BJ (cell line): ENCODE data around the gene RYR3. TPM values are rescaled to one million over a fixed set of nuclear protein-coding genes. Genes with fewer than 3 reads are reported as not detected.

Source experiments
- CTCF ChIA-PET: fragments of 350-600 bp; formaldehyde crosslinking; extraction: SDS; loops from one replicate; lab custom pipeline; 2021; ENCODE audit warnings: antibody characterized with exemption, inconsistent platforms; lab: Yijun Ruan, JAX
- POLR2A ChIA-PET: fragments of 300-600 bp; sonication (Branson Sonifier 250); formaldehyde crosslinking; extraction: SDS; loops from one replicate; lab custom pipeline; 2021; ENCODE audit warnings: antibody characterized with exemption; lab: Charles Lee
- DNase-seq: peaks from one replicate; pipeline ENCODE4 v3.0.0-alpha.2; 2011; ENCODE audit warnings: low read depth
- H3K27me3 ChIP-seq: 2 replicates; pipeline ENCODE4 v1.6.0; 2011; ENCODE audit warnings: low read length; ENCODE audit not compliant: control insufficient read depth, insufficient read depth
- H3K36me3 ChIP-seq: 2 replicates; pipeline ENCODE4 v1.5.1; 2011; ENCODE audit warnings: low read length; ENCODE audit not compliant: control insufficient read depth, insufficient read depth
- H3K4me3 ChIP-seq: 2 replicates; pipeline ENCODE4 v1.5.1; 2011; ENCODE audit warnings: low read depth, mild to moderate bottlenecking, control low read depth, low read length
- polyA plus RNA-seq: library from polyadenylated mRNA; depleted of rRNA; stranded (reverse); fragments of >200 nt; gene quantifications from 2 replicates; pipeline ENCODE4 v1.2.3, GENCODE V29; 2011
- TF ChIP-seq, protein P1 (sequence below): IDR thresholded peaks from 2 replicates; pipeline ENCODE4 v1.5.1; 2011; ENCODE audit warnings: low read depth, mild to moderate bottlenecking, control low read depth, inconsistent platforms, low read length, moderate library complexity; ENCODE audit not compliant: insufficient read depth

Gene RYR3
- polyA plus RNA-seq, 1 experiment = not detected

DNA sequence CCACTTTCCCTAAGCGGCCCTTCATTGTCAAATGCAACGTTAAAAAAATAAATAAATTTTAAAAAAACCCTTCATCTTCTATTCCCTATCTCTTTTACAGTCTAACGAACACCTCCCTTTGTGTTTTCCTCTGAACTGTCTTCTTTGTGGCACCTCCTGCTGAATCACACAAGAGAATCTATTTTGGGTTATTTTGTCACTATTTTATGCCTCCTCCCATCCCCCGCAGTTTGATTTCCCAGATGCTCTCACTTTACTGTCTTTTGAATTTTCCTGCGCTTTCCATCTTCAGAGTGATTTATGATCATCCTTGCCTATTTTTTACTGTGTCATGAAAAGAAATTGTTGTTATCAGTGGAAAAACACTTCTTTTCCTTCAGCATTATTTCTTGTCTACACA, 32.5 kb downstream of the RYR3 start:
- Histone ChIP-seq H3K4me3 (no peak overlapping the region), H3K36me3 (no peaks in the 10 kb centered on the region), H3K27me3 (no peaks in the 10 kb centered on the region)
- POLR2A ChIA-PET = no interaction called here
- no peak for DNase-seq
- TF ChIP-seq, protein P1, sequence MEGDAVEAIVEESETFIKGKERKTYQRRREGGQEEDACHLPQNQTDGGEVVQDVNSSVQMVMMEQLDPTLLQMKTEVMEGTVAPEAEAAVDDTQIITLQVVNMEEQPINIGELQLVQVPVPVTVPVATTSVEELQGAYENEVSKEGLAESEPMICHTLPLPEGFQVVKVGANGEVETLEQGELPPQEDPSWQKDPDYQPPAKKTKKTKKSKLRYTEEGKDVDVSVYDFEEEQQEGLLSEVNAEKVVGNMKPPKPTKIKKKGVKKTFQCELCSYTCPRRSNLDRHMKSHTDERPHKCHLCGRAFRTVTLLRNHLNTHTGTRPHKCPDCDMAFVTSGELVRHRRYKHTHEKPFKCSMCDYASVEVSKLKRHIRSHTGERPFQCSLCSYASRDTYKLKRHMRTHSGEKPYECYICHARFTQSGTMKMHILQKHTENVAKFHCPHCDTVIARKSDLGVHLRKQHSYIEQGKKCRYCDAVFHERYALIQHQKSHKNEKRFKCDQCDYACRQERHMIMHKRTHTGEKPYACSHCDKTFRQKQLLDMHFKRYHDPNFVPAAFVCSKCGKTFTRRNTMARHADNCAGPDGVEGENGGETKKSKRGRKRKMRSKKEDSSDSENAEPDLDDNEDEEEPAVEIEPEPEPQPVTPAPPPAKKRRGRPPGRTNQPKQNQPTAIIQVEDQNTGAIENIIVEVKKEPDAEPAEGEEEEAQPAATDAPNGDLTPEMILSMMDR = no peak
- CTCF ChIA-PET = no interaction called here

DNA sequence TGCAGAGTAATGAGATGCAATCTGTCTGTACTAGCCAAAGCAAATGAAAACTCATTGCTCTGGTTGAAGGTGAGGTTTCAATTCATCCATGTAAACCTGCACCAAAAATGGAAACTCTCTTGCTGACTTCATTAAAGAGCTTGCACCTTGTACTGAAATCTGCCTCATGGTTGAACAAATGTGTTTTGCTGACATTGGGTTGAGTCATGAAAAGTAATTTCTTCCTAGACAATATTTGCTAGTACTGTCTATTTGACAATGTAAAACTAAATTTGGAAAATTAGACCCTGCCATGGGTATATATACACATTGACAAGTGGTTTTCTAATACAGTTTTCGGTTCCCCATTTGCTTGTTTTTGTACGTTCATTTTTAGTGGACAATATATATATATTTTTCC, 33.3 kb downstream of the RYR3 start:
- DNase-seq = no peak
- TF ChIP-seq, protein P1 = no peak
- CTCF ChIA-PET = no interaction called here
- Histone ChIP-seq H3K27me3 (no peaks in the 10 kb centered on the region), H3K4me3 (no peak overlapping the region), H3K36me3 (no peaks in the 10 kb centered on the region)
- POLR2A ChIA-PET = no interaction called here

DNA sequence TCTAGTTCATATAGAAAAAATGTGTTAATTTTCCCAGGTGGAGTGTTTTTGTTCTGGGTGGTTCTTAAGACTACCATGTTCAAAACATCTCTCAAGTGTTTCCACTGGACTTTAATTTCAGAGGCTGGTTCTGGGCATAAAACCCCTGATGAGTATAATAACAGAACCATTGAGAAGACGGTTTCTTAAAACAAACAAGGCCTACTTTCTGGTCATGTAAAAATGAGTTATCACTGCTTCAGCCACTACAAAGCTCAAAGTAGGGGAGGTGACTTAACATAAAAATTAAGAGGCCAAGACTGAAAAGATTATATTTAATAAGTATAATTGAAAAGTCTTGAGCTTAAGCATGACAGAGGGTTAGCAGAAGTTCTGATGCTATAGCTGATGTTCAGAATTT, 33.8 kb downstream of the RYR3 start:
- POLR2A ChIA-PET = no interaction called here
- no peak overlapping the region for H3K4me3 ChIP-seq
- no peaks in the 10 kb centered on the region for H3K27me3 ChIP-seq
- CTCF ChIA-PET = no interaction called here
- no peaks in the 10 kb centered on the region for H3K36me3 ChIP-seq
- no peak for DNase-seq
- TF ChIP-seq, protein P1 = no peak

DNA sequence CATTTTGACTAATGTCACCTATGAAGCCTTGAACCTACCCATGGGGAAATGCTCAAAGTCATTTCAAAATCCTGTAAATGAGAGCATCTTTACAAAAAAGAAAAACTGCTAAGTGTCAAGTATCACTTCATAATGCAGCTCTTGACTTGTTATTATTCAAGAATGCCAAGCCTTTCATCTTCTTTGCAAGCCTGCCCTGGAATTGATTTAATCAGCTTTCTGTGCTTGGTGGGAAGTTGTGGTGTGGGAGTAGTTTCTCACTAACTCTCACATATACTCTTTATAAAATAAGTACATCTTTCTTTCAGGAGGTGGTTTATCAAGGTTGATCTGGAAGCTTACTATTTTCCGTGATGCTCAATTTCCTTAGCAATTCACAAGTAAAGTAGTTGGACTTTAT, 43.6 kb downstream of the RYR3 start:
- ChIA-PET CTCF (no interaction called here), POLR2A (no interaction called here)
- Histone ChIP-seq H3K4me3 (no peak overlapping the region), H3K27me3 (no peaks in the 10 kb centered on the region), H3K36me3 (no peaks in the 10 kb centered on the region)
- DNase-seq = no peak
- TF ChIP-seq, protein P1 = no peak

DNA sequence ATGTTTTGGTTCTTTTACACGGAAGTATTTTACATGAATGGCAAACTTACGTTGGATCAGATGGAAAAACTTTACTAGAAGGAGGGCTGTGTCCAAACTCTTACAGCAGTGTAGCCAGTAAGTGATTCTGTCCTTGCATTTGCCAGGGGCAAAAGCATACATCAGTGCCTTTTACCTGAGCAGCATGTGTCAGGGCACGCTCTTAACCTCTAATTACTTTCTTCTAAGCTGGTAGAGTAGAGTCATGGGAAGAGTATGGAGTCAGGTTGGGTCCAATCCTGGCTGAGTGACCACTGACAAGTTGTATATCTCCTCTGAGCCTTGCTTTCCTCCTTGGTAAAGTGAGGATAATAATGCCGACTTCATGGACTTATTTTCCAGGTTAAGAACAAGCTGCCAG, 47.1 kb downstream of the RYR3 start:
- TF ChIP-seq, protein P1 = no peak
- DNase-seq = no peak
- ChIA-PET POLR2A (no interaction called here), CTCF (no interaction called here)
- H3K4me3 ChIP-seq = no peak overlapping the region
- H3K27me3 ChIP-seq = no peaks in the 10 kb centered on the region
- no peaks in the 10 kb centered on the region for H3K36me3 ChIP-seq
